Natural killer cell (primary cell): ENCODE data around the gene MIOX. TPM values are rescaled to one million over a fixed set of nuclear protein-coding genes. Genes with fewer than 3 reads are reported as not detected.
"Not testable (repeated sequence)": the region's sequence is repeated elsewhere in the genome, so short reads cannot be mapped to it uniquely, and the experiment has no call there.

Experiments
- ATAC-seq, 3 donors: fragments of 150-1000 bp in 2 of 3; fragments of 200-7000 bp in 1 of 3; cut with Tn5 transposase; 1 replicate in 1 of 3; 2 replicates in 2 of 3; pipeline ENCODE4 v1.10.0; 2021; ENCODE audit warnings: mild to moderate bottlenecking in 2 of 3, moderate library complexity in 2 of 3
- DNase-seq, 2 donors: peaks; one replicate each; pipeline versions ENCODE4 v3.0.0 to v3.0.0-alpha.2; 2013 to 2021; ENCODE audit warnings: mixed read lengths in 1 of 2
- H3K27ac ChIP-seq: one replicate; pipeline ENCODE4 v1.5.1; 2013; ENCODE audit warnings: mild to moderate bottlenecking, low read length
- H3K27me3 ChIP-seq: one replicate; pipeline ENCODE4 v1.6.1; 2013; ENCODE audit warnings: low read length; ENCODE audit not compliant: control insufficient read depth, insufficient read depth
- H3K36me3 ChIP-seq: one replicate; pipeline ENCODE4 v1.6.1; 2013; ENCODE audit warnings: low read length; ENCODE audit not compliant: control insufficient read depth, insufficient read depth
- H3K4me1 ChIP-seq: one replicate; pipeline ENCODE4 v1.6.1; 2013; ENCODE audit warnings: low read length; ENCODE audit not compliant: control insufficient read depth, insufficient read depth
- H3K4me3 ChIP-seq: one replicate; pipeline ENCODE4 v1.5.1; 2013; ENCODE audit warnings: low read length
- H3K9me3 ChIP-seq: one replicate; pipeline ENCODE4 v1.6.1; 2013; ENCODE audit warnings: low read length; ENCODE audit not compliant: control insufficient read depth, insufficient read depth
- H3K27ac Mint-ChIP-seq, 2 donors: one replicate each; pipeline ENCODE4 v1.8.0; 2022; ENCODE audit warnings: mild to moderate bottlenecking in 2 of 2, mixed read lengths in 2 of 2, moderate library complexity in 1 of 2
- H3K27me3 Mint-ChIP-seq, 2 donors: one replicate each; pipeline ENCODE4 v1.8.0; 2022; ENCODE audit warnings: low read depth in 2 of 2, mixed read lengths in 2 of 2
- H3K36me3 Mint-ChIP-seq: one replicate; pipeline ENCODE4 v1.8.0; 2022; ENCODE audit warnings: mixed read lengths
- H3K4me1 Mint-ChIP-seq, 2 donors: one replicate each; pipeline ENCODE4 v1.8.0; 2022; ENCODE audit warnings: mixed read lengths in 2 of 2
- H3K4me3 Mint-ChIP-seq: one replicate; pipeline ENCODE4 v1.8.0; 2022; ENCODE audit warnings: mild to moderate bottlenecking, moderate library complexity, mixed read lengths
- H3K9me3 Mint-ChIP-seq, 2 donors: one replicate each; pipeline ENCODE4 v1.8.0; 2022; ENCODE audit warnings: mixed read lengths in 2 of 2
- WGBS: methylation state at CpG from one replicate; pipeline ENCODE4 v1.1.7; 2013; ENCODE audit warnings: missing lambda C conversion rate; ENCODE audit not compliant: insufficient coverage; 5-methylcytosine and 5-hydroxymethylcytosine counted together
- intact Hi-C: fragments of 100-400 bp; cut with micrococcal nuclease; formaldehyde crosslinking; loops from one replicate; pipeline ENCODE4 v1.14.2; 2022
- total RNA-seq, 4 donors: library from RNA; stranded (reverse); fragments of 120-200 nt in 1 of 4; gene quantifications; one replicate each; pipeline versions ENCODE4 v1.2.3 to v1.2.4, GENCODE V29; 2013 to 2022
- TF ChIP-seq, protein P1 (sequence below): fragments of 200-600 bp; IDR thresholded peaks from one replicate; pipeline ENCODE4 v1.8.0; 2022; ENCODE audit warnings: antibody characterized with exemption

The MIOX gene
- total RNA-seq, 3 donors from 2014 or later (not counting 1 experiment from before 2014, with no cell fraction given): 0.23 TPM; not detected in 2

DNA sequence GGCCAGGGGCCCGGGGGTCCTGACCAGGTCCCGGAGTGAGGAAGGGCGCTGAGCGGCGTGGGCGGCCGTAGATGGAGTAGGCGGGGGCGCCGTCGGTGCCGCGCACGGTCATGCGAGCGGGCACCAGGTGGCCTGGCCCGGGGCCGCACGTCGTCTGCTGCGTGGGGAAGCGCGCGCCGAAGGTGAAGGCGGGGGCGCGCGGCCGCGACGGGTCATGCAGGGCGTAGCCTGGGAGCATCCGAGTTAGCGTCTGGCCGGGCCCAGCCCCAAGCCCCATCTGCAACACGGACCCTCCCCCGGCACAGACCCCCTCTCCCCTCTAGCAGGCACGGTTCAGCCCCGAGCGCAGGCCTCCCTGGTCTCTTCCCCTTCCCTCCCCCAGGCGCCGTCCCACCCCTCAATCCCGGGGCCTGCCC is 44.9 kb downstream of the MIOX start:
- Mint-ChIP-seq H3K36me3 (no peaks in the 10 kb centered on the region), H3K27ac (peak overlapping the region; percentile 94 to 96), H3K4me1 (peaks cover 24 to 40% of the 10 kb centered on the region in 2 donors), H3K27me3 (peaks cover 0 to 13% of the 10 kb centered on the region in 2 donors), H3K4me3 (peak overlapping the region; percentile 94), H3K9me3 (no peaks in the 10 kb centered on the region)
- peak; percentile 58 to 79 for DNase-seq
- TF ChIP-seq, protein P1, sequence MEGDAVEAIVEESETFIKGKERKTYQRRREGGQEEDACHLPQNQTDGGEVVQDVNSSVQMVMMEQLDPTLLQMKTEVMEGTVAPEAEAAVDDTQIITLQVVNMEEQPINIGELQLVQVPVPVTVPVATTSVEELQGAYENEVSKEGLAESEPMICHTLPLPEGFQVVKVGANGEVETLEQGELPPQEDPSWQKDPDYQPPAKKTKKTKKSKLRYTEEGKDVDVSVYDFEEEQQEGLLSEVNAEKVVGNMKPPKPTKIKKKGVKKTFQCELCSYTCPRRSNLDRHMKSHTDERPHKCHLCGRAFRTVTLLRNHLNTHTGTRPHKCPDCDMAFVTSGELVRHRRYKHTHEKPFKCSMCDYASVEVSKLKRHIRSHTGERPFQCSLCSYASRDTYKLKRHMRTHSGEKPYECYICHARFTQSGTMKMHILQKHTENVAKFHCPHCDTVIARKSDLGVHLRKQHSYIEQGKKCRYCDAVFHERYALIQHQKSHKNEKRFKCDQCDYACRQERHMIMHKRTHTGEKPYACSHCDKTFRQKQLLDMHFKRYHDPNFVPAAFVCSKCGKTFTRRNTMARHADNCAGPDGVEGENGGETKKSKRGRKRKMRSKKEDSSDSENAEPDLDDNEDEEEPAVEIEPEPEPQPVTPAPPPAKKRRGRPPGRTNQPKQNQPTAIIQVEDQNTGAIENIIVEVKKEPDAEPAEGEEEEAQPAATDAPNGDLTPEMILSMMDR: no peak
- intact Hi-C loops: loop anchor here (1.0 to 2.0 kb wide), 2 partner anchors 8 to 13 kb away; partner anchors contain the start of gene KLHDC7B
- peak overlapping the region; percentile 95 for H3K27ac ChIP-seq
- no peaks in the 10 kb centered on the region for H3K36me3 ChIP-seq
- no peaks in the 10 kb centered on the region for H3K27me3 ChIP-seq
- WGBS: under 1% methylated on average over 44 of the region's 44 CpGs
- ATAC-seq: peak; percentile 43 to 77 (median 48)
- peaks cover 62% of the 10 kb centered on the region for H3K4me1 ChIP-seq
- H3K4me3 ChIP-seq: peak overlapping the region; percentile 80
- no peaks in the 10 kb centered on the region for H3K9me3 ChIP-seq

DNA sequence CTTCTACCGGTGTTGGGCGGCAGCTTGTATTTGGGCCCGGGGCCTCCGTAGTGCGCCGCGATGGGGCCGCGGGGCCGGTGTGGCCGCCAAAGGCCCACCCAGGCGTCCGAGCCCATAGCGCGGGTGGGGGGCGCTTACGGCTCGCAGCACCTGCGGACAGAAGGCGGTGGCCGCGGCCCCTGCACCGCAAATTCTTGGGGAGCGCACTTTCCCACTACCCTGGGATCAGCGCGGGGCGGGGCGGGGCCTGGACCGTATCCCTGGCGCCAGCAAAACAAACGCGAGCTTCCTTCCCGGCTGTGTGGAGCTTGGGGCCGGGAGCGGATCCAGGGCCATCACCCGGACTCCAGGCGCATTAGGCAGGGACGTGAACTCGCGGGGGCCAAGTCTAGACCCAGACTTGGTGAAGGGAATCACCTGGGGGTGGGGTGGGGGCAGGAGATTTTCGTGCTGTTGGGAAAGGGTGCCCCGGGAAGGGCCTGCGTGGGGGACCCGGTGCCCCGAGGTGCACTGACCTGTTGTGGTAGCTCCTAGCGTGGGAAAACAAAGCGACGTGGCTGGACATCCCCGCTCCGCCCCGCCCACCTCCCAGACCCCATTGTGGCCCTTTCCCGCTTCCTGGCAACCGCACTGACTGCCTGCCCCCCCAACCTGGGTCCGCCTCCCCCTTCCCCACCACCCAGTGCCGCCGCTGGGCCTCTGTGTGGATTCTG is 45.5 kb downstream of the MIOX start:
- H3K4me1 Mint-ChIP-seq: peaks cover 21 to 34% of the 10 kb centered on the region in 2 donors
- TF ChIP-seq, protein P1: no peak
- H3K4me3 ChIP-seq: peak overlapping the region; percentile 80
- no peaks in the 10 kb centered on the region for H3K27me3 ChIP-seq
- H3K27me3 Mint-ChIP-seq: peaks cover 0 to 13% of the 10 kb centered on the region in 2 donors
- intact Hi-C loops: loop anchor here (1.0 to 2.0 kb wide), 2 partner anchors 7 to 13 kb away; partner anchors contain the start of gene KLHDC7B
- peak overlapping the region; percentile 95 for H3K27ac ChIP-seq
- no peaks in the 10 kb centered on the region for H3K9me3 Mint-ChIP-seq
- ATAC-seq (no peak), DNase-seq (no peak)
- H3K27ac Mint-ChIP-seq: peak overlapping the region; percentile 62 to 96
- 5% methylated on average over 56 of the region's 56 CpGs for WGBS
- H3K4me1 ChIP-seq: peaks cover 57% of the 10 kb centered on the region
- no peaks in the 10 kb centered on the region for H3K36me3 ChIP-seq
- H3K4me3 Mint-ChIP-seq: peak overlapping the region; percentile 94
- no peaks in the 10 kb centered on the region for H3K36me3 Mint-ChIP-seq
- no peaks in the 10 kb centered on the region for H3K9me3 ChIP-seq

DNA sequence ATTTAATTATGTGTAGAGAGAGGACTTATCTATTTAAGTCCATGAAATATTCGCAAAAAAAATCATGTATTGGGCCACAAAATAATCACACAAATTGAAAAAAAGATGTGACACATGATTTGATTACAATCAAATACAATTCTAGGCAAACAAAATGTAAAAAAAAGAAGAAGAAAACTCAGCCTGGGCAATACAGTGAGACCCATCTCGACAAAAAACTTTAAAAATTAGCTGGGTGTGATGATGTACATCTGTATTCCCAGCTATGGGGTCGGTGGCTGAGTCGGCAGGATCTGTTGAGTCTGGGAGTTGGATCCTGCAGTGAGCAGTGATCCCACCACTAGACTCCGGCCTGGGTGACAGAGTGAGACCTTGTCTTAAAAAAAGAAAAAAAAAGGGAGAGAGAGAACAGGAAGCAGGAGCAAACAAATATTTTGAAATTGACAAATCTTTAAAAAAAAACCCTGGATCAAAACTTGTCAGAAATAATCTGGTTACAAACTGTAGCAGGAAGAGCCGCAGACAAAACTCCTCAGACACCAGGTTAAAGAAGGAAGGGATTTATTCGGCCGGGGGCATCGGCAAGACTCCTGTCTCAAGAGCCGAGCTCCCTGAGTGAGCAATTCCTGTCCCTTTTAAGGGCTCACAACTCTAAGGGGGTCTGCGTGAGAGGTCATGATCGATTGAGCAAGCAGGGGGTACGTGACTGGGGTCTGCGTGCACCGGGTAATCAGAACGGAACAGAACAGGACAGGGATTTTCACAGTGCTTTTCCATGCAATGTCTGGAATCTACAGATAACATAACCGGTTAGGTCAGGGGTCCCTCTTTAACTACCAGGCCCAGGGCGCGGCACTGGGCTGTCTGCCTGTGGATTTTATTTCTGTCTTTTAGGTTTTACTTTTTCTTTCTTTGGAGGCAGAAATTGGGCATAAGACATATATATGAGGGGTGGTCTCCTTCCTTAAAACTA is 46.5 kb downstream of the MIOX start:
- no peak for ATAC-seq
- TF ChIP-seq, protein P1: no peak
- Mint-ChIP-seq H3K4me1 (peaks cover 12 to 26% of the 10 kb centered on the region in 2 donors), H3K27ac (peak overlapping the region; percentile 51 to 62), H3K27me3 (peaks cover 0 to 13% of the 10 kb centered on the region in 2 donors), H3K4me3 (peak overlapping the region; percentile 68), H3K36me3 (no peaks in the 10 kb centered on the region), H3K9me3 (no peaks in the 10 kb centered on the region)
- Histone ChIP-seq H3K27ac (peak overlapping the region; percentile 95), H3K27me3 (no peaks in the 10 kb centered on the region), H3K4me3 (no peak overlapping the region), H3K9me3 (no peaks in the 10 kb centered on the region), H3K4me1 (peaks cover 52% of the 10 kb centered on the region), H3K36me3 (no peaks in the 10 kb centered on the region)
- intact Hi-C loops: no loop called here
- WGBS: 94% methylated on average over 16 of the region's 19 CpGs
- no peak for DNase-seq

DNA sequence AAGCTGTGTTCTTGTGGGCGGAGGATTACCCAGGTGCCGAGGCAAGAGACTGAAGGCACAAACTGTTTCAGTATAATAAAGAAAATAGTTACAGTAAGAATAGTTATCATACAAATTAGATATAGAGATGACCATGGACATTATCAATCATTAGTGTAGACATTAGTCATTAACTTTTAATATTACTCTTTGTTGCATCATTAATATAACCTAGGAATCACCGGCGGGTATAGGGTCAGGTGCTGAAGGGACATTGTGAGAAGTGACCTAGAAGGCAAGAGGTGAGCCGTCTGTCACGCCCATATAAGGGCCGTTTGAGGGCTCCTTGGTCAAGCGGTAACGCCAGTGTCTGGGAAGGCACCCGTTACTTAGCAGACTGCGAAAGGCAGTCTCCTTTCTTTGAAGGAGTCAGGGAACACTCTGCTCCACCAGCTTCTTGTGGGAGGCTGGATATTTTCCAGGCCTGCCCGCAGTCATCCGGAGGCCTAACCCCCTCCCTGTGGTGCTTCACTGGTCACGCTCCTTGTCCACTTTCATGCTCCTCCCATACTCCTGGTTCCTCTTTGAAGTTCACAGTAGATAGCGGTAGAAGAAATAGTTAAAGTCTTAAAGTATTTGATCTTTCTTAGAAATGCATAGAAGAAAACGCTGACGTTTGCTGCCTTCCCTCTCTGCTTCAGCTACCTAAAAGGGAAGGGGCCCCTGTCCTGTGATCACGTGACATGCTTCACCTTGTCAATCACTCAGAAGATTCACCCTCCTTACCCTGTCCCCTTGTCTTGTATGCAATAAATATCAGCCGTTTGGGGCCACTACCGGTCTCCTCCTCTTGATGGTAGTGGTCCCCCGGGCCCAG is 47.4 kb downstream of the MIOX start:
- H3K4me3 ChIP-seq, intact Hi-C loops, H3K27me3 ChIP-seq, DNase-seq, H3K36me3 ChIP-seq, H3K9me3 ChIP-seq, H3K36me3 Mint-ChIP-seq, H3K9me3 Mint-ChIP-seq, ATAC-seq: not testable (repeated sequence)
- peak overlapping the region; percentile 13 for H3K4me3 Mint-ChIP-seq
- H3K4me1 ChIP-seq: peaks cover 52% of the 10 kb centered on the region
- 75% methylated on average over 20 of the region's 21 CpGs for WGBS
- H3K27ac Mint-ChIP-seq: peak overlapping the region; percentile 9 to 51
- H3K27me3 Mint-ChIP-seq: peaks cover 0 to 13% of the 10 kb centered on the region in 2 donors
- peak overlapping the region; percentile 59 for H3K27ac ChIP-seq
- H3K4me1 Mint-ChIP-seq: peaks cover 13 to 24% of the 10 kb centered on the region in 2 donors
